IMR-90 (cell line): Measurements from ENCODE around the gene PKP4. TPM values are rescaled to one million over a fixed set of nuclear protein-coding genes. Genes with fewer than 3 reads are reported as not detected.

Experiments used
- ATAC-seq: fragments of 200-7000 bp; cut with Tn5 transposase; 2 replicates; pipeline ENCODE4 v1.9.1; 2020; ENCODE audit warnings: low read depth, mild to moderate bottlenecking, moderate library complexity
- BruUV-seq: library from RNA; stranded (reverse); fragments of 400-500 nt; replicated peaks from 2 replicates; lab custom pipeline; 2021; lab: Mats Ljungman, UMichigan
- CTCF ChIA-PET: fragments of 300-600 bp; formaldehyde crosslinking; extraction: SDS; loops from one replicate; lab custom pipeline; 2021; ENCODE audit warnings: antibody characterized with exemption; lab: Yijun Ruan, JAX
- POLR2A ChIA-PET: fragments of 300-600 bp; sonication (Branson Sonifier 250); formaldehyde crosslinking; loops from one replicate; lab custom pipeline; 2022; ENCODE audit warnings: antibody characterized with exemption; ENCODE audit not compliant: unreplicated experiment; lab: Charles Lee
- DNase-seq: peaks from one replicate; pipeline ENCODE4 v3.0.0; 2013
- H2AFZ ChIP-seq: replicated peaks from 2 replicates; pipeline ENCODE3; 2013; ENCODE audit warnings: low read length, mild to moderate bottlenecking; ENCODE audit not compliant: poor library complexity
- H2AK5ac ChIP-seq: 2 replicates; pipeline ENCODE4 v1.6.1; 2013; ENCODE audit warnings: low read depth, low read length, inconsistent platforms
- H2AK9ac ChIP-seq: replicated peaks from 2 replicates; pipeline ENCODE3; 2013; ENCODE audit warnings: mild to moderate bottlenecking, low read depth, low read length, moderate library complexity; ENCODE audit not compliant: poor library complexity
- H2BK120ac ChIP-seq: 2 replicates; pipeline ENCODE4 v1.6.1; 2013; ENCODE audit warnings: low read depth, low read length, inconsistent platforms
- H2BK15ac ChIP-seq: 3 replicates; pipeline ENCODE4 v1.6.1; 2013; ENCODE audit warnings: low read depth, low read length, inconsistent platforms
- H2BK20ac ChIP-seq: 2 replicates; pipeline ENCODE4 v1.6.1; 2013; ENCODE audit warnings: low read depth, mild to moderate bottlenecking, inconsistent platforms, low read length, moderate library complexity
- H2BK5ac ChIP-seq: 2 replicates; pipeline ENCODE4 v1.6.1; 2013; ENCODE audit warnings: mild to moderate bottlenecking, low read depth, low read length, inconsistent platforms; ENCODE audit not compliant: poor library complexity, severe bottlenecking
- H3K14ac ChIP-seq: replicated peaks from 2 replicates; pipeline ENCODE4 v1.6.1; 2013; ENCODE audit warnings: low read depth, low read length, inconsistent platforms
- H3K18ac ChIP-seq: 2 replicates; pipeline ENCODE4 v1.6.1; 2013; ENCODE audit warnings: low read depth, low read length, control low read depth
- H3K23ac ChIP-seq: 2 replicates; pipeline ENCODE4 v1.6.1; 2013; ENCODE audit warnings: low read depth, low read length, inconsistent platforms
- H3K27ac ChIP-seq: 2 replicates; pipeline ENCODE4 v1.5.1; 2013; ENCODE audit warnings: mild to moderate bottlenecking, control low read depth, low read length; ENCODE audit not compliant: insufficient read depth
- H3K27me3 ChIP-seq: 2 replicates; pipeline ENCODE4 v1.6.1; 2013; ENCODE audit warnings: low read length; ENCODE audit not compliant: control insufficient read depth, insufficient read depth
- H3K36me3 ChIP-seq: 2 replicates; pipeline ENCODE4 v1.6.1; 2013; ENCODE audit warnings: low read length, mixed read lengths; ENCODE audit not compliant: control insufficient read depth, insufficient read depth
- H3K4ac ChIP-seq: 2 replicates; pipeline ENCODE4 v1.6.1; 2013; ENCODE audit warnings: low read depth, low read length, inconsistent platforms
- H3K4me1 ChIP-seq: 2 replicates; pipeline ENCODE4 v1.6.1; 2013; ENCODE audit warnings: low read length, mixed read lengths; ENCODE audit not compliant: control insufficient read depth, insufficient read depth
- H3K4me2 ChIP-seq: 2 replicates; pipeline ENCODE4 v1.6.1; 2013; ENCODE audit warnings: low read depth, mild to moderate bottlenecking, control low read depth, low read length, moderate library complexity
- H3K4me3 ChIP-seq: 2 replicates; pipeline ENCODE4 v1.5.1; 2013; ENCODE audit warnings: low read depth, mild to moderate bottlenecking, control low read depth, low read length, moderate library complexity; ENCODE audit not compliant: insufficient read depth
- H3K56ac ChIP-seq: 2 replicates; pipeline ENCODE4 v1.6.1; 2013; ENCODE audit warnings: low read length, inconsistent platforms; ENCODE audit not compliant: insufficient read depth; ENCODE audit errors: extremely low read depth
- H3K79me1 ChIP-seq, 2 experiments: 2 replicates each; pipeline ENCODE4 v1.6.1; 2013; ENCODE audit warnings: low read length in 2 of 2, inconsistent platforms in 1 of 2, low read depth in 1 of 2
- H3K9ac ChIP-seq: 2 replicates; pipeline ENCODE4 v1.6.1; 2013; ENCODE audit warnings: low read depth, low read length, control low read depth
- H3K9me1 ChIP-seq: 2 replicates; pipeline ENCODE4 v1.6.1; 2013; ENCODE audit warnings: low read length, inconsistent platforms; ENCODE audit not compliant: insufficient read depth
- H3K9me3 ChIP-seq: 2 replicates; pipeline ENCODE4 v1.6.1; 2013; ENCODE audit warnings: low read length; ENCODE audit not compliant: control insufficient read depth, insufficient read depth
- H4K20me1 ChIP-seq: 2 replicates; pipeline ENCODE4 v1.6.1; 2013; ENCODE audit warnings: low read length, inconsistent platforms; ENCODE audit not compliant: insufficient read depth
- H4K5ac ChIP-seq: 2 replicates; pipeline ENCODE4 v1.6.1; 2013; ENCODE audit warnings: mild to moderate bottlenecking, low read depth, low read length, control low read depth
- H4K8ac ChIP-seq, 2 experiments: 2 replicates each; pipeline ENCODE4 v1.6.1; 2013; ENCODE audit warnings: low read depth in 2 of 2, low read length in 2 of 2, control low read depth in 1 of 2, inconsistent platforms in 1 of 2
- H4K91ac ChIP-seq: 2 replicates; pipeline ENCODE4 v1.6.1; 2013; ENCODE audit warnings: low read depth, low read length, inconsistent platforms; ENCODE audit not compliant: insufficient read depth
- CHD1 ChIP-seq: IDR thresholded peaks from 2 replicates; pipeline ENCODE4 v1.6.1; 2012; ENCODE audit warnings: low read depth, low read length, improper control_type of control experiment
- WGBS, 2 experiments: methylation state at CpG; one replicate each; pipeline versions ENCODE4 v1.1.5 to v1.1.7; 2013; ENCODE audit warnings: missing lambda C conversion rate in 2 of 2; ENCODE audit not compliant: insufficient read length in 1 of 2; ENCODE audit errors: extremely low coverage in 2 of 2; 5-methylcytosine and 5-hydroxymethylcytosine counted together
- dilution Hi-C: fragments of 300-500 bp; cut with HindIII; formaldehyde crosslinking; loops from one replicate; pipeline ENCODE4 v1.14.3; 2018; ENCODE audit warnings: low sequenced_read_pairs; ENCODE audit not compliant: unreplicated experiment
- in situ Hi-C: fragments of 300-500 bp; cut with MboI; formaldehyde crosslinking; loops from 3 replicates; pipeline ENCODE4 v1.14.3; 2019; ENCODE audit warnings: low sequenced_read_pairs, inconsistent platforms, mixed read lengths
- intact Hi-C: fragments of 100-400 bp; cut with micrococcal nuclease; formaldehyde crosslinking; loops from 2 replicates; pipeline ENCODE4 v1.10.0; 2022
- polyA plus RNA-seq, 3 experiments: library from polyadenylated mRNA; depleted of rRNA; stranded (reverse); fragments of >200 nt; gene quantifications; 2 replicates each; pipeline ENCODE4 v1.2.3, GENCODE V29; 2012; ENCODE audit warnings: low replicate concordance in 1 of 3
- total RNA-seq: library from RNA; depleted of rRNA; stranded (reverse); fragments of >200 nt; gene quantifications from 2 replicates; pipeline ENCODE4 v1.2.3, GENCODE V29; 2012

The PKP4 gene
- total and polyA plus RNA-seq, 2 of the 4 experiments (the other 2 are of a cell fraction) = 20.1 to 37.8 TPM

DNA sequence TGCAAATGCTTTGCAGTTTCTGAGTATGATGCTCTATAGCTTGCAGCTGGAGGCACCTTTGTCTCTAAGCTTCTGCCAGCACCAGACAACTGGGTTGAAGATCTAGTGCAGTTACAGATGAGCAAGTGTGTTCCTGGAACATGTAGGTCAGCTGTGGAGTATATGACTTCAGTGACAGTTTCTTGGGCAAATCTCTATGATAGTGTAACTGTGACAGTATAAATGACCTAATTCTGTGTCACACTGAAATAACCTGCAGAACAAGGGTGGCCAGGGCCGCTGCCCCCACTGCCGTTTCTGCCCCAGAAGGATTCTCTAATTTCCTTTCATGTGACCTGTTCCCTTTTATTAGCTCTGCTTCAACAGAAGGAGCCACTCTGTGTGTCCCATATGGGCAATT lies 193.1 kb downstream of the PKP4 start:
- Histone ChIP-seq H3K79me1 (peaks cover 0 to 3% of the 10 kb centered on the region in 2 experiments; a peak in 1 of 4 replicates), H3K4me2 (no peak overlapping the region), H4K8ac (no peak overlapping the region), H4K20me1 (no peaks in the 10 kb centered on the region), H3K9me1 (peaks cover 3% of the 10 kb centered on the region; the same call in 1 of the 2 replicates), H3K27ac (no peak overlapping the region), H3K9me3 (no peaks in the 10 kb centered on the region), H2AK5ac (no peak overlapping the region), H3K4me1 (no peaks in the 10 kb centered on the region), H3K4me3 (no peak overlapping the region), H3K56ac (no peak overlapping the region), H2AFZ (no peak overlapping the region), H3K4ac (no peak overlapping the region), H2BK20ac (no peak overlapping the region), H2BK120ac (no peak overlapping the region), H2BK5ac (no peak overlapping the region), H2BK15ac (no peak overlapping the region), H4K91ac (no peak overlapping the region), H3K9ac (no peak overlapping the region), H4K5ac (no peak overlapping the region), H3K23ac (no peak overlapping the region), H3K36me3 (0 out of 2 replicates have a peak, but pooled peaks cover 1% of the 10 kb centered on the region), H3K27me3 (no peaks in the 10 kb centered on the region), H2AK9ac (no peak overlapping the region), H3K18ac (no peak overlapping the region), H3K14ac (no peak overlapping the region)
- POLR2A ChIA-PET = no interaction called here
- no peak for TF ChIP-seq CHD1
- intact Hi-C loops = no loop called here
- WGBS, 2 experiments = no CpG with 5 or more reads among the region's 2 CpGs
- in situ Hi-C loops = no loop called here
- CTCF ChIA-PET = interaction anchor here (1.4 kb wide), 1 partner anchor 619 kb away, joined by 3 read pairs; no protein-coding TSS in a partner anchor
- DNase-seq (no peak), ATAC-seq (no peak)
- dilution Hi-C loops = no loop called here
- no TSS peak for BruUV-seq
